Measurements from ENCODE around the gene ASB4. TPM values are rescaled to one million over a fixed set of nuclear protein-coding genes. Genes with fewer than 3 reads are reported as not detected.

The ASB4 gene
- total and polyA plus RNA-seq, 2 experiments from 2014 or later = not detected

DNA sequence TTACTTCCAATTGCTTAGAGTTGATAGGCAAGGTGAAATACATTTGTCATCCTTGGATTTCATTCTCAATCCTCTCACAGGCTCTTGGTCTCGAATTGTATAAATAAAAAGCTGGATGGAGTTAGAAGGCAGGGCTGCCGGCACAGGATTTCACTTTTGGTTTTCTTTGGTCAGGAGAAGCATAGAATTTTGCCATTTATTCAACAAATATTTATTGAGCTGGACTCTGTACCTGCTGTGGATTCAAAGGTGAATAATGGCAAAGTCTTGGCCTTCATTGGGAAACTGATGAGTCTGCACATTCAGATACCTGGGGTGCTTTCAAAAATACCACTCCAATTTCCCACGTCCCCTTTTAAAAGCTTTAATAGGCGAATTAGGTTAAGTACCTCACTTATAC lies 60.9 kb downstream of the ASB4 start (continued):
- TF ChIP-seq, protein P1, sequence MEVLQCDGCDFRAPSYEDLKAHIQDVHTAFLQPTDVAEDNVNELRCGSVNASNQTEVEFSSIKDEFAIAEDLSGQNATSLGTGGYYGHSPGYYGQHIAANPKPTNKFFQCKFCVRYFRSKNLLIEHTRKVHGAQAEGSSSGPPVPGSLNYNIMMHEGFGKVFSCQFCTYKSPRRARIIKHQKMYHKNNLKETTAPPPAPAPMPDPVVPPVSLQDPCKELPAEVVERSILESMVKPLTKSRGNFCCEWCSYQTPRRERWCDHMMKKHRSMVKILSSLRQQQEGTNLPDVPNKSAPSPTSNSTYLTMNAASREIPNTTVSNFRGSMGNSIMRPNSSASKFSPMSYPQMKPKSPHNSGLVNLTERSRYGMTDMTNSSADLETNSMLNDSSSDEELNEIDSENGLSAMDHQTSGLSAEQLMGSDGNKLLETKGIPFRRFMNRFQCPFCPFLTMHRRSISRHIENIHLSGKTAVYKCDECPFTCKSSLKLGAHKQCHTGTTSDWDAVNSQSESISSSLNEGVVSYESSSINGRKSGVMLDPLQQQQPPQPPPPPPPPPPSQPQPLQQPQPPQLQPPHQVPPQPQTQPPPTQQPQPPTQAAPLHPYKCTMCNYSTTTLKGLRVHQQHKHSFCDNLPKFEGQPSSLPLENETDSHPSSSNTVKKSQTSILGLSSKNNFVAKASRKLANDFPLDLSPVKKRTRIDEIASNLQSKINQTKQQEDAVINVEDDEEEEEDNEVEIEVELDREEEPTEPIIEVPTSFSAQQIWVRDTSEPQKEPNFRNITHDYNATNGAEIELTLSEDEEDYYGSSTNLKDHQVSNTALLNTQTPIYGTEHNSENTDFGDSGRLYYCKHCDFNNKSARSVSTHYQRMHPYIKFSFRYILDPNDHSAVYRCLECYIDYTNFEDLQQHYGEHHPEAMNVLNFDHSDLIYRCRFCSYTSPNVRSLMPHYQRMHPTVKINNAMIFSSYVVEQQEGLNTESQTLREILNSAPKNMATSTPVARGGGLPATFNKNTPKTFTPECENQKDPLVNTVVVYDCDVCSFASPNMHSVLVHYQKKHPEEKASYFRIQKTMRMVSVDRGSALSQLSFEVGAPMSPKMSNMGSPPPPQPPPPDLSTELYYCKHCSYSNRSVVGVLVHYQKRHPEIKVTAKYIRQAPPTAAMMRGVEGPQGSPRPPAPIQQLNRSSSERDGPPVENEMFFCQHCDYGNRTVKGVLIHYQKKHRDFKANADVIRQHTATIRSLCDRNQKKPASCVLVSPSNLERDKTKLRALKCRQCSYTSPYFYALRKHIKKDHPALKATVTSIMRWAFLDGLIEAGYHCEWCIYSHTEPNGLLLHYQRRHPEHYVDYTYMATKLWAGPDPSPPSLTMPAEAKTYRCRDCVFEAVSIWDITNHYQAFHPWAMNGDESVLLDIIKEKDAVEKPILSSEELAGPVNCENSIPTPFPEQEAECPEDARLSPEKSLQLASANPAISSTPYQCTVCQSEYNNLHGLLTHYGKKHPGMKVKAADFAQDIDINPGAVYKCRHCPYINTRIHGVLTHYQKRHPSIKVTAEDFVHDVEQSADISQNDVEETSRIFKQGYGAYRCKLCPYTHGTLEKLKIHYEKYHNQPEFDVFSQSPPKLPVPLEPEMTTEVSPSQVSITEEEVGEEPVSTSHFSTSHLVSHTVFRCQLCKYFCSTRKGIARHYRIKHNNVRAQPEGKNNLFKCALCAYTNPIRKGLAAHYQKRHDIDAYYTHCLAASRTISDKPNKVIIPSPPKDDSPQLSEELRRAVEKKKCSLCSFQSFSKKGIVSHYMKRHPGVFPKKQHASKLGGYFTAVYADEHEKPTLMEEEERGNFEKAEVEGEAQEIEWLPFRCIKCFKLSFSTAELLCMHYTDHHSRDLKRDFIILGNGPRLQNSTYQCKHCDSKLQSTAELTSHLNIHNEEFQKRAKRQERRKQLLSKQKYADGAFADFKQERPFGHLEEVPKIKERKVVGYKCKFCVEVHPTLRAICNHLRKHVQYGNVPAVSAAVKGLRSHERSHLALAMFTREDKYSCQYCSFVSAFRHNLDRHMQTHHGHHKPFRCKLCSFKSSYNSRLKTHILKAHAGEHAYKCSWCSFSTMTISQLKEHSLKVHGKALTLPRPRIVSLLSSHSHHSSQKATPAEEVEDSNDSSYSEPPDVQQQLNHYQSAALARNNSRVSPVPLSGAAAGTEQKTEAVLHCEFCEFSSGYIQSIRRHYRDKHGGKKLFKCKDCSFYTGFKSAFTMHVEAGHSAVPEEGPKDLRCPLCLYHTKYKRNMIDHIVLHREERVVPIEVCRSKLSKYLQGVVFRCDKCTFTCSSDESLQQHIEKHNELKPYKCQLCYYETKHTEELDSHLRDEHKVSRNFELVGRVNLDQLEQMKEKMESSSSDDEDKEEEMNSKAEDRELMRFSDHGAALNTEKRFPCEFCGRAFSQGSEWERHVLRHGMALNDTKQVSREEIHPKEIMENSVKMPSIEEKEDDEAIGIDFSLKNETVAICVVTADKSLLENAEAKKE (CRISPR knock-in tag; IDR thresholded peaks at IDR 0.05) = no peak
- TF ChIP-seq CREB1 (CRISPR knock-in tag; IDR thresholded peaks at IDR 0.05; ENCODE audit: low read depth) = no peak

DNA sequence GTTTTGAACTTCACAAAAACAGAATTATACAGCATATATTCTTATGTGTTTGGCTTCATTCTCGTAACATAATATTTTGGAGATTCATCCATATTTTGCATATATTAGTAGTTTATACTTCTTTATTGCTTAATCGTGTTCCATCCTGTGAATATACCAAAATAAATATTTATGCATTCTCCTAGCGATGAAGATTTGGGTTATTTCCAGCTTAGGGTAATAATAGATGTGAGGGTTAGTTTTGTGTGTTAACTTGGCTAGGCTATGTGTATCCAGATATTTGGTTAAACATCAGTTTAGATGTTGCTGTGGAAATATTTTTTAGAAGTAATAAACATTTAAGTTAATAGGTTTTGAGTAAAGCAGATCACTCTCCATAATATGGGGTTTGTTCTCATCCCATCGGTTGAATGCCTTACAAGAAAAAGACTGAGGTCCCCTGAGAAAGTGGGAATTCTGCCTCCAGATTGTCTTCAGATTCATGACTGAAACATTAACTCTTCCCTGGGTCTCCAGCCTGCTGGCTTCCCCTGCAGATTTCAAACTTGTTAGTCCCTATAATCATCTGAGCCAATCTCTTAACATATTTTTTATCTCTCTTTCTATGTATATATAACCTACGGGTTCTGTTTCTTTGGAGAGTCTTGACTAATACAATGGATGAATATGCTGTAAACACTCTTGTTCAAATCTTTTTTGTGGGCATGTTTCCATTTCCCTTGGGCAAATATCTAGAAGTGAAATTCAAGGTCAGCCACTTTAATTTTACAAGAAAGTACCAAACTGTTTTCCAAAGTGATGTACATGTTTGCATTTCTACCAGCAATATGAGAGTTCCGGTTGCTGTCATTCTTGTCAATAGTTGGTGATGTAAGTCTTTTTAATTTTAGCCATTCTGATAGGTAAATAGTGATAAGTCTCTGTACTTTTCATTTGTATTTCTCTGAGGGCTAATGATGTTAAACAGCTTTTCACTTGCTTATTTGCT lies 61.9 kb downstream of the ASB4 start:
- Mint-ChIP-seq H3K4me1 (no peaks in the 10 kb centered on the region; the same call in 2 of the 3 replicates), H3K36me3 (ENCODE audit: low read depth) (no peaks in the 10 kb centered on the region), H3K9me3 (peaks cover 4% of the 10 kb centered on the region; the same call in 1 of the 3 replicates), H3K27ac (no peak overlapping the region), H3K4me3 (no peak overlapping the region), H3K27me3 (ENCODE audit: insufficient read depth, low read depth, poor library complexity) (no peaks in the 10 kb centered on the region)
- Histone ChIP-seq H3K4me1 (ENCODE audit: insufficient read depth) (no peaks in the 10 kb centered on the region), H3K4me3 (no peak overlapping the region), H4K20me1 (replicated peaks; ENCODE audit: insufficient read depth) (no peaks in the 10 kb centered on the region), H2AFZ (no peak overlapping the region), H3K9me2 (ENCODE audit: insufficient read depth) (0 out of 2 replicates have a peak, but pooled peaks cover 3% of the 10 kb centered on the region), H3K27ac (ENCODE audit: low read depth) (no peak overlapping the region), H3K36me3 (ENCODE audit: insufficient read depth) (no peaks in the 10 kb centered on the region), H3K79me2 (replicated peaks; ENCODE audit: insufficient read depth) (no peaks in the 10 kb centered on the region), H3K4me2 (no peak overlapping the region), H3K27me3 (ENCODE audit: insufficient read depth) (no peaks in the 10 kb centered on the region), H3F3A (replicated peaks; ENCODE audit: low read depth) (no peaks in the 10 kb centered on the region)
- ATAC-seq (no peak), DNase-seq (ENCODE audit: low spot score) (no peak)
- TF ChIP-seq, protein P1 (CRISPR knock-in tag; IDR thresholded peaks at IDR 0.05) = no peak
- TF ChIP-seq, protein P2, sequence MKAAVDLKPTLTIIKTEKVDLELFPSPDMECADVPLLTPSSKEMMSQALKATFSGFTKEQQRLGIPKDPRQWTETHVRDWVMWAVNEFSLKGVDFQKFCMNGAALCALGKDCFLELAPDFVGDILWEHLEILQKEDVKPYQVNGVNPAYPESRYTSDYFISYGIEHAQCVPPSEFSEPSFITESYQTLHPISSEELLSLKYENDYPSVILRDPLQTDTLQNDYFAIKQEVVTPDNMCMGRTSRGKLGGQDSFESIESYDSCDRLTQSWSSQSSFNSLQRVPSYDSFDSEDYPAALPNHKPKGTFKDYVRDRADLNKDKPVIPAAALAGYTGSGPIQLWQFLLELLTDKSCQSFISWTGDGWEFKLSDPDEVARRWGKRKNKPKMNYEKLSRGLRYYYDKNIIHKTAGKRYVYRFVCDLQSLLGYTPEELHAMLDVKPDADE (IDR thresholded peaks at IDR 0.05) = no peak
- no peak for TF ChIP-seq ZNF331 (CRISPR knock-in tag; IDR thresholded peaks at IDR 0.05; ENCODE audit: low read depth)

Data from GM23338 (cell line).